H1 (cell line): ENCODE results near the gene SERINC5. TPM values are rescaled to one million over a fixed set of nuclear protein-coding genes. Genes with fewer than 3 reads are reported as not detected.

Source experiments
- CTCF ChIA-PET: fragments of 300-600 bp; sonication (Branson Sonifier 250); formaldehyde crosslinking; loops from one replicate; lab custom pipeline; 2021; ENCODE audit not compliant: partially characterized antibody; lab: Charles Lee
- POLR2A ChIA-PET: fragments of 300-600 bp; sonication (Branson Sonifier 250); formaldehyde crosslinking; loops from one replicate; lab custom pipeline; 2021; ENCODE audit warnings: inconsistent platforms; ENCODE audit not compliant: partially characterized antibody; lab: Charles Lee
- DNase-seq, 2 experiments: peaks; one replicate each; pipeline versions ENCODE4 v3.0.0 to v3.0.0-alpha.2; 2010 to 2022; ENCODE audit warnings: low spot score in 2 of 2, low read depth in 1 of 2, mixed read lengths in 1 of 2
- FAIRE-seq: peaks from 2 replicates; lab custom pipeline; 2011; peaks lifted over from hg19 to GRCh38; lab: Jason Lieb, UNC
- H2AFZ ChIP-seq: 2 replicates; pipeline ENCODE4 v1.8.1; 2012; ENCODE audit warnings: low read length, inconsistent platforms
- H2AK5ac ChIP-seq: 2 replicates; pipeline ENCODE4 v1.6.1; 2013; ENCODE audit warnings: low read depth, low read length
- H2BK120ac ChIP-seq: replicated peaks from 2 replicates; pipeline ENCODE3; 2013; ENCODE audit warnings: low read depth, low read length, inconsistent platforms
- H2BK12ac ChIP-seq: 2 replicates; pipeline ENCODE4 v1.6.1; 2013; ENCODE audit warnings: low read depth, low read length
- H2BK15ac ChIP-seq: 2 replicates; pipeline ENCODE4 v1.6.1; 2013; ENCODE audit warnings: low read length
- H2BK20ac ChIP-seq: 2 replicates; pipeline ENCODE4 v1.6.1; 2013; ENCODE audit warnings: low read length
- H2BK5ac ChIP-seq: 2 replicates; pipeline ENCODE4 v1.6.1; 2013; ENCODE audit warnings: low read depth, low read length
- H3K14ac ChIP-seq: 2 replicates; pipeline ENCODE4 v1.6.1; 2013; ENCODE audit warnings: inconsistent platforms; ENCODE audit not compliant: insufficient read length
- H3K18ac ChIP-seq: 2 replicates; pipeline ENCODE4 v1.6.1; 2013; ENCODE audit warnings: low read length; ENCODE audit errors: extremely low read depth
- H3K23ac ChIP-seq: 2 replicates; pipeline ENCODE4 v1.6.1; 2013; ENCODE audit warnings: inconsistent platforms; ENCODE audit not compliant: insufficient read length
- H3K23me2 ChIP-seq: 2 replicates; pipeline ENCODE4 v1.6.1; 2013; ENCODE audit warnings: low read depth, low read length
- H3K27ac ChIP-seq: 2 replicates; pipeline ENCODE4 v1.6.1; 2011; ENCODE audit warnings: low read depth, low read length, inconsistent platforms
- H3K27me3 ChIP-seq, 4 experiments: replicated peaks in 1 of 4; 1 replicate in 1 of 4; 2 replicates in 3 of 4; pipeline versions ENCODE4 v1.6.1 to v1.8.1; 2011 to 2013; ENCODE audit warnings: low read length in 3 of 4, mild to moderate bottlenecking in 3 of 4, inconsistent platforms in 2 of 4, mixed read lengths in 2 of 4, moderate library complexity in 1 of 4; ENCODE audit not compliant: control insufficient read depth in 3 of 4, insufficient read depth in 3 of 4; ENCODE audit errors: extremely low read depth in 1 of 4
- H3K36me3 ChIP-seq, 4 experiments: 2 replicates each; pipeline versions ENCODE4 v1.6.1 to v1.8.1; 2011 to 2013; ENCODE audit warnings: mild to moderate bottlenecking in 4 of 4, low read length in 3 of 4, moderate library complexity in 2 of 4, control low read depth in 1 of 4, inconsistent platforms in 1 of 4; ENCODE audit not compliant: insufficient read depth in 4 of 4, control insufficient read depth in 2 of 4
- H3K4ac ChIP-seq: replicated peaks from 2 replicates; pipeline ENCODE3; 2013; ENCODE audit warnings: low read length, low read depth, mixed read lengths, inconsistent platforms; ENCODE audit not compliant: insufficient read length
- H3K4me1 ChIP-seq, 4 experiments: replicated peaks in 1 of 4; 1 replicate in 1 of 4; 2 replicates in 3 of 4; pipeline versions ENCODE4 v1.6.1 to v1.8.1; 2011 to 2013; ENCODE audit warnings: low read length in 3 of 4, inconsistent platforms in 2 of 4, mixed read lengths in 1 of 4; ENCODE audit not compliant: insufficient read depth in 4 of 4, control insufficient read depth in 3 of 4
- H3K4me2 ChIP-seq, 2 experiments: 2 replicates each; pipeline versions ENCODE4 v1.6.1 to v1.8.1; 2011 to 2013; ENCODE audit warnings: low read depth in 2 of 2, low read length in 2 of 2, control low read depth in 1 of 2, inconsistent platforms in 1 of 2, mild to moderate bottlenecking in 1 of 2; ENCODE audit not compliant: insufficient read depth in 1 of 2
- H3K4me3 ChIP-seq, 4 experiments: fragments of 200-600, 300-600 bp in 1 of 4; sonication (generic), shearing (Covaris generic), sonication (Bioruptor Twin) in 1 of 4; 2 replicates each; pipeline versions ENCODE4 v1.5.1 to v1.8.1; 2011 to 2016; ENCODE audit warnings: low read length in 4 of 4, low read depth in 3 of 4, control low read depth in 2 of 4, inconsistent platforms in 2 of 4, mild to moderate bottlenecking in 2 of 4, mixed read lengths in 1 of 4, moderate library complexity in 1 of 4; ENCODE audit not compliant: insufficient read depth in 2 of 4; ENCODE audit errors: extremely low read depth in 1 of 4
- H3K56ac ChIP-seq: replicated peaks from 2 replicates; pipeline ENCODE3; 2013; ENCODE audit warnings: low read depth, mild to moderate bottlenecking, mixed read lengths, low read length, inconsistent platforms; ENCODE audit not compliant: insufficient read length
- H3K79me1 ChIP-seq: 2 replicates; pipeline ENCODE4 v1.6.1; 2013; ENCODE audit warnings: low read depth, low read length, control low read depth
- H3K79me2 ChIP-seq, 2 experiments: 2 replicates each; pipeline versions ENCODE4 v1.6.1 to v1.8.1; 2012 to 2013; ENCODE audit warnings: low read length in 2 of 2, mild to moderate bottlenecking in 2 of 2, inconsistent platforms in 1 of 2; ENCODE audit not compliant: insufficient read depth in 2 of 2, control insufficient read depth in 1 of 2
- H3K9ac ChIP-seq, 4 experiments: replicated peaks in 1 of 4; 1 replicate in 1 of 4; 2 replicates in 3 of 4; pipeline versions ENCODE4 v1.6.1 to v1.8.1; 2011 to 2013; ENCODE audit warnings: low read depth in 3 of 4, low read length in 3 of 4, control low read depth in 2 of 4, mild to moderate bottlenecking in 2 of 4, moderate library complexity in 2 of 4, inconsistent platforms in 1 of 4; ENCODE audit errors: extremely low read depth in 1 of 4
- H3K9me3 ChIP-seq, 2 experiments: 2 replicates each; pipeline versions ENCODE4 v1.6.1 to v1.8.1; 2012 to 2013; ENCODE audit warnings: mild to moderate bottlenecking in 2 of 2, moderate library complexity in 2 of 2, control low read depth in 1 of 2, inconsistent platforms in 1 of 2, low read depth in 1 of 2, low read length in 1 of 2, mixed read lengths in 1 of 2; ENCODE audit not compliant: insufficient read depth in 2 of 2
- H4K20me1 ChIP-seq, 2 experiments: replicated peaks in 1 of 2; 2 replicates each; pipeline versions ENCODE3 to v1.8.1; 2011 to 2013; ENCODE audit warnings: inconsistent platforms in 2 of 2, low read length in 2 of 2, mild to moderate bottlenecking in 1 of 2; ENCODE audit not compliant: insufficient read depth in 2 of 2, control insufficient read depth in 1 of 2
- H4K5ac ChIP-seq: 2 replicates; pipeline ENCODE4 v1.6.1; 2013; ENCODE audit warnings: low read length, low read depth, mixed read lengths, inconsistent platforms; ENCODE audit not compliant: insufficient read length
- H4K8ac ChIP-seq: 2 replicates; pipeline ENCODE4 v1.8.0; 2013; ENCODE audit warnings: mild to moderate bottlenecking, moderate library complexity, low read length, inconsistent platforms; ENCODE audit not compliant: insufficient read depth; ENCODE audit errors: extremely low read depth
- H4K91ac ChIP-seq: replicated peaks from 2 replicates; pipeline ENCODE3; 2013; ENCODE audit warnings: low read length, mixed read lengths, inconsistent platforms; ENCODE audit not compliant: insufficient read length
- ASH2L ChIP-seq: fragments of 200-600, 300-600 bp; sonication (generic); IDR thresholded peaks from one replicate; pipeline ENCODE4 v1.7.1; 2017; ENCODE audit warnings: low read length
- CEBPB ChIP-seq: IDR thresholded peaks from 2 replicates; pipeline ENCODE4 v1.6.1; 2012; ENCODE audit warnings: low read depth, low read length
- CREB1 ChIP-seq: IDR thresholded peaks from 2 replicates; pipeline ENCODE4 v1.6.1; 2012; ENCODE audit warnings: inconsistent platforms
- GTF2F1 ChIP-seq: IDR thresholded peaks from 2 replicates; pipeline ENCODE4 v1.6.1; 2012; ENCODE audit warnings: low read depth, low read length, improper control_type of control experiment, borderline replicate concordance
- HDAC2 ChIP-seq, 2 experiments: fragments of 300-600 bp in 1 of 2; sonication (generic) in 1 of 2; IDR thresholded peaks; 2 replicates each; pipeline ENCODE4 v1.6.1; 2011 to 2012; ENCODE audit warnings: low read depth in 2 of 2, low read length in 2 of 2, mild to moderate bottlenecking in 2 of 2, moderate library complexity in 2 of 2, borderline replicate concordance in 1 of 2, inconsistent platforms in 1 of 2
- JUND ChIP-seq: IDR thresholded peaks from 2 replicates; pipeline ENCODE4 v1.6.1; 2011; ENCODE audit warnings: mild to moderate bottlenecking, improper control_type of control experiment, low read length
- MAFK ChIP-seq: IDR thresholded peaks from 2 replicates; pipeline ENCODE4 v1.6.1; 2012; ENCODE audit warnings: low read depth, mild to moderate bottlenecking, improper control_type of control experiment, low read length
- RAD21 ChIP-seq, 2 experiments: IDR thresholded peaks in 1 of 2; conservative IDR thresholded peaks in 1 of 2; 2 replicates each; pipeline ENCODE4 v1.6.1; 2011; ENCODE audit warnings: low read depth in 2 of 2, low read length in 2 of 2, improper control_type of control experiment in 1 of 2, inconsistent platforms in 1 of 2, mild to moderate bottlenecking in 1 of 2, moderate library complexity in 1 of 2
- RFX5 ChIP-seq: IDR thresholded peaks from 2 replicates; pipeline ENCODE4 v1.6.1; 2011; ENCODE audit warnings: low read depth, low read length, improper control_type of control experiment, borderline replicate concordance
- SP1 ChIP-seq: IDR thresholded peaks from 2 replicates; pipeline ENCODE4 v1.6.1; 2011; ENCODE audit warnings: low read depth, low read length
- TCF12 ChIP-seq: IDR thresholded peaks from 2 replicates; pipeline ENCODE4 v1.6.1; 2011; ENCODE audit warnings: low read depth, mild to moderate bottlenecking, low read length
- WGBS, 2 experiments: shearing (Covaris generic) in 1 of 2; methylation state at CpG; one replicate each; pipeline versions ENCODE4 v1.1.6 to v1.1.7; 2013 to 2015; ENCODE audit warnings: low lambda C conversion rate in 2 of 2, mixed read lengths in 2 of 2, inconsistent platforms in 1 of 2, low coverage in 1 of 2, missing lambda C conversion rate in 1 of 2; ENCODE audit not compliant: insufficient replicate concordance in 2 of 2, insufficient coverage in 1 of 2, insufficient read length in 1 of 2; ENCODE audit errors: extremely low coverage in 1 of 2, missing lambda C conversion rate in 1 of 2; 5-methylcytosine and 5-hydroxymethylcytosine counted together
- polyA plus RNA-seq, 7 experiments: library from polyadenylated mRNA; depleted of rRNA in 3 of 7; stranded (reverse) in 5 of 7; unstranded in 2 of 7; fragments of >200 nt in 5 of 7; fragments of 200-250 nt in 2 of 7; gene quantifications; 1 replicate in 5 of 7; 2 replicates in 1 of 7; 4 replicates in 1 of 7; pipeline versions ENCODE4 v1.2.1 to v1.2.3, GENCODE V29; 2011 to 2013; ENCODE audit warnings: missing spikeins in 2 of 7, mixed read lengths in 2 of 7
- total RNA-seq: library from RNA; stranded (reverse); fragmentation: NEBNext Ultra II Directional; extraction: Animal tissue kit (Norgen Biotek cat#: 25700); gene quantifications from 2 replicates; pipeline ENCODE4 v1.2.1, GENCODE V29; 2021

Gene SERINC5
- total and polyA plus RNA-seq, 2 of the 8 experiments (the other 6 are each of a cell fraction or from before 2014, with no cell fraction given) = 32.2 to 149 TPM

DNA sequence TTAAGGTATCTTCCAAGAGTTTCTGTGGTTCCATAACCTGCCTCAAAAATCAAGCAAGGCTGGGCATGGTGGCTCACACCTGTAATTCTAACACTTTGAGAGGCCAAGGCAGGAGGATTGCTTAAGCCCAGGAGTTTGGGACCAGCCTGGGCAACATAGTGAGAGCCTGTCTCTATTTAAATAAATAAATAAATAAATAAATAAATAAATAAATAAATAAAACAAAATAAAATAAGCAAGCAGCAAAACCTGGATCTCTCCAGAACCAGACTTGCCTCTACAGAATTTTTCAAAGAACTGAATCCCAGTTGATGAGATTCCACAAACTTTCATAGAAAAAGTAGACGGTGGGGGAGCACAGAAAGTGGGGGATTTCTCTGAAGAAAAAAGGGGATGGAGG, 12.3 kb downstream of the SERINC5 start:
- no peak overlapping the region for H2BK5ac ChIP-seq
- H4K20me1 ChIP-seq = peaks cover 3 to 13% of the 10 kb centered on the region in 2 experiments
- TF ChIP-seq CEBPB (no peak), GTF2F1 (no peak), JUND (no peak), ASH2L (no peak), RAD21 (IDR thresholded peaks at IDR 0.05 in 1 of 2, conservative IDR thresholded peaks at IDR 0.05 in 1 of 2; ENCODE audit: low read depth in 2 of 2, low read length in 2 of 2) (no peak), CREB1 (no peak), HDAC2 (IDR thresholded peaks at IDR 0.05; ENCODE audit: borderline replicate concordance in 1 of 2, low read depth in 2 of 2, low read length in 2 of 2) (no peak), RFX5 (no peak), SP1 (no peak), MAFK (no peak), TCF12 (no peak)
- H3K4me2 ChIP-seq = no peak overlapping the region
- no peaks in the 10 kb centered on the region for H3K27me3 ChIP-seq
- no peak overlapping the region for H2BK15ac ChIP-seq
- no peak overlapping the region for H3K14ac ChIP-seq
- H3K9me3 ChIP-seq = peaks cover 8 to 16% of the 10 kb centered on the region in 2 experiments
- ChIA-PET POLR2A (interaction anchor here (1.0 to 8.9 kb wide), 2 partner anchors 12 to 13 kb away, joined by 4 to 76 read pairs; partner anchors contain the start of gene SERINC5), CTCF (no interaction called here)
- no peak overlapping the region for H2AK5ac ChIP-seq
- no peak overlapping the region for H3K23ac ChIP-seq
- 93% methylated on average over 1 of the region's 1 CpG; no CpG with 5 or more reads in 1 of the 2 experiments for WGBS, 2 experiments
- no peak overlapping the region for H3K18ac ChIP-seq
- peaks cover 3% of the 10 kb centered on the region; the same call in 1 of the 2 replicates for H3K23me2 ChIP-seq
- no peak overlapping the region for H4K5ac ChIP-seq
- H3K27ac ChIP-seq = no peak overlapping the region
- no peak overlapping the region for H3K4ac ChIP-seq
- peaks cover 0 to 22% (median 11%) of the 10 kb centered on the region in 4 experiments; a peak in 3 of 8 replicates for H3K36me3 ChIP-seq
- no peak overlapping the region for H2AFZ ChIP-seq
- H4K8ac ChIP-seq = no peak overlapping the region
- no peak overlapping the region for H2BK12ac ChIP-seq
- H3K79me2 ChIP-seq = peaks cover 47 to 97% of the 10 kb centered on the region in 2 experiments
- no peak overlapping the region for H4K91ac ChIP-seq
- no peak for FAIRE-seq
- H3K9ac ChIP-seq = no peak overlapping the region
- no peak overlapping the region for H2BK120ac ChIP-seq
- no peak overlapping the region for H3K56ac ChIP-seq
- H3K4me1 ChIP-seq = peaks cover 6 to 32% (median 26%) of the 10 kb centered on the region in 4 experiments
- H3K4me3 ChIP-seq = no peak overlapping the region
- H2BK20ac ChIP-seq = no peak overlapping the region
- no peak for DNase-seq
- peaks cover 5% of the 10 kb centered on the region for H3K79me1 ChIP-seq
